Activated CD8-positive, alpha-beta T cell treated with anti-CD3 and anti-CD28 coated beads, Interleukin-2, amount 10 ng/mL, durations not matched to agents 7 days and 5 days (primary cell): ENCODE data around the gene REL. TPM values are rescaled to one million over a fixed set of nuclear protein-coding genes. Genes with fewer than 3 reads are reported as not detected.

ENCODE experiments used
- ATAC-seq: fragments of 150-1000 bp; cut with Tn5 transposase; one replicate; pipeline ENCODE4 v1.10.0; 2021; ENCODE audit warnings: moderate library complexity
- CTCF ChIA-PET: fragments of 350-600 bp; sonication (Branson Sonifier 250); formaldehyde crosslinking; loops from one replicate; lab custom pipeline; 2021; ENCODE audit warnings: antibody characterized with exemption; lab: Charles Lee
- POLR2A ChIA-PET: fragments of 350-600 bp; sonication (Branson Sonifier 250); formaldehyde crosslinking; loops from one replicate; lab custom pipeline; 2021; ENCODE audit warnings: antibody characterized with exemption; lab: Charles Lee
- DNase-seq: peaks from one replicate; pipeline ENCODE4 v3.0.0-alpha.2; 2020
- H3K27ac Mint-ChIP-seq: one replicate; pipeline ENCODE4 v1.8.0; 2021; ENCODE audit warnings: mild to moderate bottlenecking, mixed read lengths
- H3K27me3 Mint-ChIP-seq: one replicate; pipeline ENCODE4 v1.8.0; 2021; ENCODE audit warnings: low read depth, mixed read lengths
- H3K36me3 Mint-ChIP-seq: one replicate; pipeline ENCODE4 v1.8.0; 2021; ENCODE audit warnings: low read depth, mixed read lengths
- H3K4me1 Mint-ChIP-seq: one replicate; pipeline ENCODE4 v1.8.0; 2021; ENCODE audit warnings: low read depth, mixed read lengths
- H3K4me3 Mint-ChIP-seq: one replicate; pipeline ENCODE4 v1.8.0; 2021; ENCODE audit warnings: mild to moderate bottlenecking, mixed read lengths
- H3K9me3 Mint-ChIP-seq: one replicate; pipeline ENCODE4 v1.8.0; 2022; ENCODE audit warnings: mixed read lengths; ENCODE audit not compliant: insufficient read depth
- total RNA-seq, 2 experiments: library from RNA; stranded (reverse); gene quantifications; one replicate each; pipeline ENCODE4 v1.2.3, GENCODE V29; 2021

Gene REL
- total RNA-seq, 2 experiments from 2014 or later, result 20.1 to 21.6 TPM

- no peaks in the 10 kb centered on the region for H3K27me3 Mint-ChIP-seq
- H3K27ac Mint-ChIP-seq, result no peak overlapping the region
- ATAC-seq, result no peak
- H3K4me3 Mint-ChIP-seq, result no peak overlapping the region
- peaks cover 46% of the 10 kb centered on the region for H3K36me3 Mint-ChIP-seq
- H3K9me3 Mint-ChIP-seq, result no peaks in the 10 kb centered on the region
- ChIA-PET CTCF (interaction anchor here (2.2 kb wide), 1 partner anchor 10 kb away, joined by 9 read pairs; no protein-coding TSS in a partner anchor), POLR2A (interaction anchor here (1.3 kb wide), 1 partner anchor 72 kb away, joined by 3 read pairs; no protein-coding TSS in a partner anchor)
- no peak for DNase-seq
- H3K4me1 Mint-ChIP-seq, result peaks cover 14% of the 10 kb centered on the region
Measured at GRCh38 chr2:60954139-60954538, 72.8 kb downstream of the REL start.

GRCh38 chr2:60957224-60957623 lies 75.8 kb downstream of the REL start:
- CTCF ChIA-PET, result interaction anchor here (0.9 kb wide), 1 partner anchor 19 kb away, joined by 3 read pairs; no protein-coding TSS in a partner anchor
- ATAC-seq (no peak), DNase-seq (no peak)
- H3K27me3 Mint-ChIP-seq, result no peaks in the 10 kb centered on the region
- no peak overlapping the region for H3K27ac Mint-ChIP-seq
- no peak overlapping the region for H3K4me3 Mint-ChIP-seq
- peaks cover 45% of the 10 kb centered on the region for H3K36me3 Mint-ChIP-seq
- POLR2A ChIA-PET, result no interaction called here
- no peaks in the 10 kb centered on the region for H3K9me3 Mint-ChIP-seq
- peaks cover 8% of the 10 kb centered on the region for H3K4me1 Mint-ChIP-seq

GRCh38 chr2:60957643-60958042 lies 76.3 kb downstream of the REL start:
- no peaks in the 10 kb centered on the region for H3K9me3 Mint-ChIP-seq
- peaks cover 8% of the 10 kb centered on the region for H3K4me1 Mint-ChIP-seq
- peaks cover 46% of the 10 kb centered on the region for H3K36me3 Mint-ChIP-seq
- ChIA-PET CTCF (interaction anchor here (1.1 to 1.7 kb wide), 2 partner anchors 31 to 41 kb away, joined by 3 read pairs; no protein-coding TSS in a partner anchor), POLR2A (no interaction called here)
- ATAC-seq (no peak), DNase-seq (no peak)
- no peak overlapping the region for H3K27ac Mint-ChIP-seq
- H3K27me3 Mint-ChIP-seq, result no peaks in the 10 kb centered on the region
- H3K4me3 Mint-ChIP-seq, result no peak overlapping the region

- ATAC-seq (no peak), DNase-seq (no peak)
- Mint-ChIP-seq H3K27me3 (no peaks in the 10 kb centered on the region), H3K4me1 (peaks cover 8% of the 10 kb centered on the region), H3K36me3 (peaks cover 45% of the 10 kb centered on the region), H3K9me3 (no peaks in the 10 kb centered on the region), H3K27ac (no peak overlapping the region), H3K4me3 (no peak overlapping the region)
- ChIA-PET POLR2A (no interaction called here), CTCF (interaction anchor here (1.0 to 1.7 kb wide), 3 partner anchors 29 to 40 kb away, joined by 3 read pairs; no protein-coding TSS in a partner anchor)
Measured at GRCh38 chr2:60958361-60958760, 77.0 kb downstream of the REL start.

GRCh38 chr2:60958800-60959199 lies 77.4 kb downstream of the REL start:
- no peaks in the 10 kb centered on the region for H3K27me3 Mint-ChIP-seq
- peaks cover 9% of the 10 kb centered on the region for H3K4me1 Mint-ChIP-seq
- ATAC-seq (no peak), DNase-seq (no peak)
- POLR2A ChIA-PET, result no interaction called here
- H3K9me3 Mint-ChIP-seq, result no peaks in the 10 kb centered on the region
- H3K27ac Mint-ChIP-seq, result no peak overlapping the region
- H3K36me3 Mint-ChIP-seq, result peaks cover 45% of the 10 kb centered on the region
- no peak overlapping the region for H3K4me3 Mint-ChIP-seq
- CTCF ChIA-PET, result interaction anchor here (1.0 to 1.7 kb wide), 3 partner anchors 28 to 39 kb away, joined by 3 read pairs; no protein-coding TSS in a partner anchor

GRCh38 chr2:60959501-60959900 lies 78.1 kb downstream of the REL start:
- DNase-seq (no peak), ATAC-seq (no peak)
- Mint-ChIP-seq H3K4me3 (no peak overlapping the region), H3K27ac (no peak overlapping the region), H3K27me3 (no peaks in the 10 kb centered on the region), H3K36me3 (peaks cover 45% of the 10 kb centered on the region), H3K4me1 (peaks cover 11% of the 10 kb centered on the region), H3K9me3 (peaks cover 7% of the 10 kb centered on the region)
- CTCF ChIA-PET, result interaction anchor here (1.7 kb wide), 1 partner anchor 32 kb away, joined by 3 read pairs; no protein-coding TSS in a partner anchor
- POLR2A ChIA-PET, result no interaction called here

- Mint-ChIP-seq H3K27me3 (no peaks in the 10 kb centered on the region), H3K27ac (no peak overlapping the region), H3K9me3 (peaks cover 9% of the 10 kb centered on the region), H3K36me3 (peaks cover 50% of the 10 kb centered on the region), H3K4me1 (peaks cover 22% of the 10 kb centered on the region), H3K4me3 (no peak overlapping the region)
- ChIA-PET POLR2A (no interaction called here), CTCF (no interaction called here)
- ATAC-seq (no peak), DNase-seq (no peak)
Measured at GRCh38 chr2:60960706-60961105, 79.3 kb downstream of the REL start.

GRCh38 chr2:60961457-60961856 lies 80.1 kb downstream of the REL start:
- Mint-ChIP-seq H3K36me3 (peaks cover 46% of the 10 kb centered on the region), H3K9me3 (peaks cover 14% of the 10 kb centered on the region), H3K27ac (no peak overlapping the region), H3K4me3 (no peak overlapping the region), H3K4me1 (peaks cover 29% of the 10 kb centered on the region), H3K27me3 (no peaks in the 10 kb centered on the region)
- ATAC-seq, result no peak
- no peak for DNase-seq
- ChIA-PET POLR2A (no interaction called here), CTCF (no interaction called here)

GRCh38 chr2:60962528-60962927 lies 81.2 kb downstream of the REL start:
- ATAC-seq (no peak), DNase-seq (no peak)
- H3K36me3 Mint-ChIP-seq, result peaks cover 49% of the 10 kb centered on the region
- H3K4me3 Mint-ChIP-seq, result no peak overlapping the region
- no peak overlapping the region for H3K27ac Mint-ChIP-seq
- POLR2A ChIA-PET, result no interaction called here
- peaks cover 15% of the 10 kb centered on the region for H3K9me3 Mint-ChIP-seq
- CTCF ChIA-PET, result no interaction called here
- H3K27me3 Mint-ChIP-seq, result no peaks in the 10 kb centered on the region
- peaks cover 39% of the 10 kb centered on the region for H3K4me1 Mint-ChIP-seq

- no peak for ATAC-seq
- peaks cover 47% of the 10 kb centered on the region for H3K36me3 Mint-ChIP-seq
- CTCF ChIA-PET, result interaction anchor here (1.7 kb wide), 1 partner anchor 8 kb away, joined by 9 read pairs; no protein-coding TSS in a partner anchor
- peak overlapping the region; percentile 37 for H3K27ac Mint-ChIP-seq
- H3K4me3 Mint-ChIP-seq, result no peak overlapping the region
- H3K27me3 Mint-ChIP-seq, result no peaks in the 10 kb centered on the region
- H3K9me3 Mint-ChIP-seq, result peaks cover 15% of the 10 kb centered on the region
- H3K4me1 Mint-ChIP-seq, result peaks cover 39% of the 10 kb centered on the region
- POLR2A ChIA-PET, result interaction anchor here (0.7 kb wide), 1 partner anchor 19 kb away, joined by 3 read pairs; no protein-coding TSS in a partner anchor
- no peak for DNase-seq
Measured at GRCh38 chr2:60963190-60963589, 81.8 kb downstream of the REL start.

- Mint-ChIP-seq H3K9me3 (peaks cover 15% of the 10 kb centered on the region), H3K27me3 (no peaks in the 10 kb centered on the region), H3K4me3 (no peak overlapping the region), H3K27ac (peak overlapping the region; percentile 95), H3K36me3 (peaks cover 45% of the 10 kb centered on the region), H3K4me1 (peaks cover 37% of the 10 kb centered on the region)
- CTCF ChIA-PET, result interaction anchor here (1.0 to 2.6 kb wide), 8 partner anchors 10 to 180 kb away, joined by 3 to 13 read pairs (median 4); no protein-coding TSS in a partner anchor
- DNase-seq (peak; percentile 55), ATAC-seq (peak; percentile 84)
- POLR2A ChIA-PET, result interaction anchor here (0.5 to 1.0 kb wide), 4 partner anchors 9 to 83 kb away, joined by 3 to 5 read pairs (median 3); partner anchors contain the start of genes PEX13 and REL
Measured at GRCh38 chr2:60964651-60965498, 83.5 kb downstream of the REL start.

GRCh38 chr2:60965499-60965785 lies 84.1 kb downstream of the REL start:
- Mint-ChIP-seq H3K27ac (peak overlapping the region; percentile 95), H3K27me3 (no peaks in the 10 kb centered on the region), H3K4me1 (peaks cover 37% of the 10 kb centered on the region), H3K36me3 (peaks cover 42% of the 10 kb centered on the region), H3K9me3 (peaks cover 15% of the 10 kb centered on the region), H3K4me3 (no peak overlapping the region)
- no peak for DNase-seq
- ATAC-seq, result peak; percentile 38
- ChIA-PET CTCF (interaction anchor here (1.1 to 2.6 kb wide), 5 partner anchors 9 to 179 kb away, joined by 3 to 13 read pairs (median 5); no protein-coding TSS in a partner anchor), POLR2A (interaction anchor here (0.5 to 1.0 kb wide), 4 partner anchors 9 to 83 kb away, joined by 3 to 5 read pairs (median 3); partner anchors contain the start of genes PEX13 and REL)
